ENCODE results near the gene TAOK3. TPM values are rescaled to one million over a fixed set of nuclear protein-coding genes. Genes with fewer than 3 reads are reported as not detected.
A peak's percentile ranks its signal among the peaks of the same experiment; 100 is the strongest.

Gene TAOK3
- total and polyA plus RNA-seq, 9 of the 15 experiments (the other 6 are each of a cell fraction or from before 2014, with no cell fraction given) = 24.3 to 83.5 (median 47.1) TPM

GRCh38 chr12:118376089-118377020 lies 3.6 kb upstream of the TAOK3 start, which contains the start of gene SUDS3 (continued):
- TF ChIP-seq ATF6 (CRISPR knock-in tag; IDR thresholded peaks at IDR 0.05) = no peak
- TF ChIP-seq KDM1A (IDR thresholded peaks at IDR 0.05) = peak in 1 of 2 experiments; percentile 48; a peak in 1 of 4 replicates
- TF ChIP-seq ETV5 (CRISPR knock-in tag; IDR thresholded peaks at IDR 0.05; ENCODE audit: low read depth) = no peak; the same call in 1 of the 2 replicates
- TF ChIP-seq JUND (IDR thresholded peaks at IDR 0.05; ENCODE audit: borderline replicate concordance, low read depth, low read length) = peak; percentile 59
- TF ChIP-seq JUND (tag; IDR thresholded peaks at IDR 0.05; ENCODE audit: borderline replicate concordance, low read depth, low read length) = peak; percentile 23; the same call in 1 of the 3 replicates
- no peak for TF ChIP-seq SRF (CRISPR knock-in tag; IDR thresholded peaks at IDR 0.05)
- 0 out of 2 replicates have a peak, but pooled peaks have one; percentile 7 for TF ChIP-seq ZNF830 (CRISPR knock-in tag; IDR thresholded peaks at IDR 0.05)
- 0 out of 2 replicates have a peak, but pooled peaks have one; percentile 7 for TF ChIP-seq ZNF695 (CRISPR knock-in tag; IDR thresholded peaks at IDR 0.05)
- peak; percentile 32 for TF ChIP-seq KDM5B (IDR thresholded peaks at IDR 0.05; ENCODE audit: insufficient replicate concordance, low read depth, low read length)
- TF ChIP-seq ZNF644 (tag; IDR thresholded peaks at IDR 0.05; ENCODE audit: low read depth) = 0 out of 2 replicates have a peak, but pooled peaks have one; percentile 49
- TF ChIP-seq RFX5 (IDR thresholded peaks at IDR 0.05; ENCODE audit: low read depth, low read length) = peak; percentile 34; the same call in 1 of the 2 replicates
- 0 out of 4 replicates have a peak, but pooled peaks of 1 of the 2 experiments have one; percentile 44 for TF ChIP-seq FOXK2 (conservative IDR thresholded peaks at IDR 0.05 in 1 of 2, IDR thresholded peaks at IDR 0.05 in 1 of 2; ENCODE audit: low read depth in 2 of 2)
- no peak for TF ChIP-seq FOS (IDR thresholded peaks at IDR 0.05; ENCODE audit: extremely low read depth, insufficient read length)
- TF ChIP-seq SAFB (IDR thresholded peaks at IDR 0.05; ENCODE audit: borderline replicate concordance, low read depth, low read length) = no peak
- TF ChIP-seq PHB2 (IDR thresholded peaks at IDR 0.05; ENCODE audit: low read depth) = no peak
- TF ChIP-seq MTA3 (IDR thresholded peaks at IDR 0.05; ENCODE audit: borderline replicate concordance) = peak; percentile 73; the same call in 1 of the 2 replicates
- TF ChIP-seq HNRNPK (IDR thresholded peaks at IDR 0.05; ENCODE audit: low read depth, low read length, poor library complexity, severe bottlenecking) = no peak
- 0 out of 2 replicates have a peak, but pooled peaks have one; percentile 51 for TF ChIP-seq ZNF174 (CRISPR knock-in tag; IDR thresholded peaks at IDR 0.05)
- TF ChIP-seq TSHZ1 (CRISPR knock-in tag; IDR thresholded peaks at IDR 0.05) = no peak
- TF ChIP-seq ZC3H11A (IDR thresholded peaks at IDR 0.05; ENCODE audit: low read depth, low read length) = no peak
- no peak for TF ChIP-seq TAF7 (tag; IDR thresholded peaks at IDR 0.05)
- TF ChIP-seq RBFOX2 (IDR thresholded peaks at IDR 0.05; ENCODE audit: low read depth, low read length) = peak; percentile 75

Data from K562 (cell line).